ENCODE measurements around the gene CYB5RL. TPM values are rescaled to one million over a fixed set of nuclear protein-coding genes. Genes with fewer than 3 reads are reported as not detected.

CYB5RL gene
- total RNA-seq, 2 donors from 2014 or later, result 8.2 to 11.0 TPM

DNA sequence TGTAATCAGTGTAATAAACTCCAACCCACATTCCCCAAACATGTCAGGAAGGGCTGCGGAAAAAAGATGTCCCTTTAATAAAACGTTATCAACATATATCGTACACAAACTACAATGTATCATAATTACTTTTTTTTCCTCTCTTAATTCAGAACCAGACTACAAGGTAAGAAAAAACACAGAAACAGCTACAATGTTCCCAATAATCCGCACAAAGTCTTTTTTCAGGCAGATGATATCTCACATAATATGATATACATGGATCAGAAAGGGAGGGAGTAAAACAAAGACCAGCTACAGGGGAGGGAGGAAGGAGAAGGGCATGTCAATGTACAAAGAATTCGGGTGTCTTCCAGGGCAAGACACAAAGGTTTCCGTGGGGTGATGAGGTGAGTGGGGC, 25.5 kb upstream of the CYB5RL start:
- WGBS, 2 experiments (ENCODE audit: insufficient coverage in 1 of 2, insufficient read length in 1 of 2), result 92 to 95% methylated on average over 3 to 6 of the region's 6 CpGs
- H3K36me3 ChIP-seq (ENCODE audit: control insufficient read depth, insufficient read depth, low read length), result peaks cover 56% of the 10 kb centered on the region
- Mint-ChIP-seq H3K27me3 (ENCODE audit: insufficient read depth) (no peaks in the 10 kb centered on the region), H3K4me3 (no peak overlapping the region), H3K9me3 (no peaks in the 10 kb centered on the region), H3K4me1 (peaks cover 35% of the 10 kb centered on the region), H3K36me3 (ENCODE audit: low read depth) (peaks cover 45% of the 10 kb centered on the region), H3K27ac (peak overlapping the region; percentile 63)
- no peak for DNase-seq
- H3K4me3 ChIP-seq (ENCODE audit: low read length), result no peak overlapping the region
- H3K27me3 ChIP-seq (ENCODE audit: control insufficient read depth, insufficient read depth, low read length, poor library complexity, severe bottlenecking), result no peaks in the 10 kb centered on the region
- no peak overlapping the region for H3K27ac ChIP-seq (ENCODE audit: low read depth, low read length)
- no peak overlapping the region for H3K9ac ChIP-seq (ENCODE audit: extremely low read depth, low read length, poor library complexity, severe bottlenecking)
- TF ChIP-seq, protein P1, sequence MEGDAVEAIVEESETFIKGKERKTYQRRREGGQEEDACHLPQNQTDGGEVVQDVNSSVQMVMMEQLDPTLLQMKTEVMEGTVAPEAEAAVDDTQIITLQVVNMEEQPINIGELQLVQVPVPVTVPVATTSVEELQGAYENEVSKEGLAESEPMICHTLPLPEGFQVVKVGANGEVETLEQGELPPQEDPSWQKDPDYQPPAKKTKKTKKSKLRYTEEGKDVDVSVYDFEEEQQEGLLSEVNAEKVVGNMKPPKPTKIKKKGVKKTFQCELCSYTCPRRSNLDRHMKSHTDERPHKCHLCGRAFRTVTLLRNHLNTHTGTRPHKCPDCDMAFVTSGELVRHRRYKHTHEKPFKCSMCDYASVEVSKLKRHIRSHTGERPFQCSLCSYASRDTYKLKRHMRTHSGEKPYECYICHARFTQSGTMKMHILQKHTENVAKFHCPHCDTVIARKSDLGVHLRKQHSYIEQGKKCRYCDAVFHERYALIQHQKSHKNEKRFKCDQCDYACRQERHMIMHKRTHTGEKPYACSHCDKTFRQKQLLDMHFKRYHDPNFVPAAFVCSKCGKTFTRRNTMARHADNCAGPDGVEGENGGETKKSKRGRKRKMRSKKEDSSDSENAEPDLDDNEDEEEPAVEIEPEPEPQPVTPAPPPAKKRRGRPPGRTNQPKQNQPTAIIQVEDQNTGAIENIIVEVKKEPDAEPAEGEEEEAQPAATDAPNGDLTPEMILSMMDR (conservative IDR thresholded peaks at IDR 0.05), result no peak
- H3K4me1 ChIP-seq (ENCODE audit: control insufficient read depth, insufficient read depth, low read length), result no peaks in the 10 kb centered on the region
- no peaks in the 10 kb centered on the region for H3K9me3 ChIP-seq (ENCODE audit: control insufficient read depth, low read length)

DNA sequence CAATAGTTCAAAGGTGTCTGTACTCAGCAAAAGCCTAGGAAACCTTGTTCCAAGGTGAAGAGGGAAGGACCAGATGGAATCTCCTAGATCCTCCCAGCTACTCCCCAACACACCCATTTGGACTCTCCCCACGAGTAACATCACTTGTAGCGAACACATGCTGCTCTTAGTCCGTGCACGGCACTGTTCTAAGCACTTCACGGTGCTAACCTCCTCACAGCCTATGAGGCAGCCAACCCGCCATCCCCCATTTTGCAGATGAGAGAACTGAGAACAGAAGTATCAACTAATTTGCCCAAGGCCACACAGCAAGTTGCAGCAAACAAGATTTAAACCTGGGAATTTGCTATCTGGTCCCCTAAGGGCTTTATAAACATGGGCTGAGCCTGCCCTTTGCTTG, 24.4 kb upstream of the CYB5RL start:
- Histone ChIP-seq H3K36me3 (ENCODE audit: control insufficient read depth, insufficient read depth, low read length) (peaks cover 49% of the 10 kb centered on the region), H3K4me3 (ENCODE audit: low read length) (no peak overlapping the region), H3K9ac (ENCODE audit: extremely low read depth, low read length, poor library complexity, severe bottlenecking) (no peak overlapping the region), H3K4me1 (ENCODE audit: control insufficient read depth, insufficient read depth, low read length) (peaks cover 2% of the 10 kb centered on the region), H3K9me3 (ENCODE audit: control insufficient read depth, low read length) (no peaks in the 10 kb centered on the region), H3K27me3 (ENCODE audit: control insufficient read depth, insufficient read depth, low read length, poor library complexity, severe bottlenecking) (no peaks in the 10 kb centered on the region), H3K27ac (ENCODE audit: low read depth, low read length) (peak overlapping the region; percentile 67)
- peak; percentile 48 for DNase-seq
- TF ChIP-seq, protein P1 (conservative IDR thresholded peaks at IDR 0.05), result no peak
- 93 to 100% methylated on average over 6 of the region's 6 CpGs for WGBS, 2 experiments (ENCODE audit: insufficient coverage in 1 of 2, insufficient read length in 1 of 2)
- Mint-ChIP-seq H3K9me3 (no peaks in the 10 kb centered on the region), H3K36me3 (ENCODE audit: low read depth) (peaks cover 41% of the 10 kb centered on the region), H3K27me3 (ENCODE audit: insufficient read depth) (no peaks in the 10 kb centered on the region), H3K4me3 (no peak overlapping the region), H3K27ac (peak overlapping the region; percentile 63), H3K4me1 (peaks cover 45% of the 10 kb centered on the region)

DNA sequence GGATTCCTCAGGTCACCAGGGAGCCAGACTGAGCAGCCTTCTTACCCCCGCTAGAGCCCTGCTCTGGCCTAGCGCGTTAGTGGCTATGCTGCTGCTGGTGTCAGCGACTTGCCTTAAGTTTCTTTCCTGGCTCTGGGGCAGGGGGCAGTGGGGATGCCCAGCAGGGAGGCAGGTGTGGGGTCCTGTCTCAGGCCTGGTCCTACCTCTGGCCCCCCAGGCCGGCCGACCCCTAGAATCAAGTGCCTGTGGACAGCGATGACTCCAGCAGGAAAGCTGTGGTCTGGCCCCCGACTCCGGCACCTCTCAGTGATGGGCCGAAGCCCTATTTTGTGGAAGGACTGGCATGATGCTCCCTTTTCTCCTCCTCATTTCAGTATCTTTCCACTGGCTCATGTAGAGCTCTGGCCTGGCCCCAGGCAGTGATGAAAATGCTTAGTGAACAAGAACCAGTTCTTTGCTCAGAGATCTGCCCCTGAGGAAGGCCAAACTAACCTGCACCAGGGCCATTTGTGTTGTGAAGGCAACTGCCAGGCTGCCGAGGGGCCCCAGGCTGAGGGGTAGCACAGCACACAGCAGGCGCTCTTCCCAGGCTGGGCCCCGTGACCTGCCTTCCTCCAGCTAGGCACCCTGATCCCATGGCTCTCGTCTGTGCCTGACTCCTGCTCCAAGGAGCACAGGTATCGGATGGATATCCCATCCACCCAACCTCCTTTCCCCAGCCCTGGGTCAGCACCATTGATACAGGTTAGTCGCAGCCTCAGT, 23.8 kb upstream of the CYB5RL start:
- peaks cover 2% of the 10 kb centered on the region for H3K4me1 ChIP-seq (ENCODE audit: control insufficient read depth, insufficient read depth, low read length)
- peaks cover 45% of the 10 kb centered on the region for H3K36me3 ChIP-seq (ENCODE audit: control insufficient read depth, insufficient read depth, low read length)
- TF ChIP-seq, protein P1 (conservative IDR thresholded peaks at IDR 0.05), result no peak
- H3K9me3 ChIP-seq (ENCODE audit: control insufficient read depth, low read length), result no peaks in the 10 kb centered on the region
- H3K4me3 ChIP-seq (ENCODE audit: low read length), result no peak overlapping the region
- Mint-ChIP-seq H3K27ac (peak overlapping the region; percentile 63), H3K4me1 (peaks cover 47% of the 10 kb centered on the region), H3K4me3 (no peak overlapping the region), H3K9me3 (no peaks in the 10 kb centered on the region), H3K27me3 (ENCODE audit: insufficient read depth) (no peaks in the 10 kb centered on the region), H3K36me3 (ENCODE audit: low read depth) (peaks cover 39% of the 10 kb centered on the region)
- H3K9ac ChIP-seq (ENCODE audit: extremely low read depth, low read length, poor library complexity, severe bottlenecking), result no peak overlapping the region
- peak; percentile 63 for DNase-seq
- 94 to 95% methylated on average over 14 to 16 of the region's 16 CpGs for WGBS, 2 experiments (ENCODE audit: insufficient coverage in 1 of 2, insufficient read length in 1 of 2)
- no peaks in the 10 kb centered on the region for H3K27me3 ChIP-seq (ENCODE audit: control insufficient read depth, insufficient read depth, low read length, poor library complexity, severe bottlenecking)
- H3K27ac ChIP-seq (ENCODE audit: low read depth, low read length), result peak overlapping the region; percentile 67
